CD1c-positive myeloid dendritic cell (primary cell): ENCODE measurements around the gene TMEM135.
"Not testable (repeated sequence)": the region's sequence is repeated elsewhere in the genome, so short reads cannot be mapped to it uniquely, and the experiment has no call there.

Experiments
- DNase-seq: peaks from one replicate; pipeline ENCODE4 v3.0.0-alpha.2; 2016; ENCODE audit errors: extremely low spot score

The TMEM135 gene

GRCh38 chr11:87258171-87258833 is 220.6 kb downstream of the TMEM135 start:
- DNase-seq, result no peak

GRCh38 chr11:87259736-87260135 is 222.0 kb downstream of the TMEM135 start:
- no peak for DNase-seq

GRCh38 chr11:87260811-87261210 is 223.1 kb downstream of the TMEM135 start:
- no peak for DNase-seq

- no peak for DNase-seq
Observed at GRCh38 chr11:87263264-87263838, 225.6 kb downstream of the TMEM135 start.

GRCh38 chr11:87263979-87264378 is 226.2 kb downstream of the TMEM135 start:
- DNase-seq, result no peak

GRCh38 chr11:87265132-87265531 is 227.4 kb downstream of the TMEM135 start:
- DNase-seq, result no peak

GRCh38 chr11:87265979-87266378 is 228.2 kb downstream of the TMEM135 start:
- no peak for DNase-seq

GRCh38 chr11:87266751-87267150 is 229.0 kb downstream of the TMEM135 start:
- DNase-seq, result no peak

- not testable (repeated sequence) for DNase-seq
Observed at GRCh38 chr11:87271951-87272350, 234.2 kb downstream of the TMEM135 start.

- no peak for DNase-seq
Observed at GRCh38 chr11:87275176-87275575, 237.4 kb downstream of the TMEM135 start.

GRCh38 chr11:87280143-87280542 is 242.4 kb downstream of the TMEM135 start:
- DNase-seq, result no peak

- no peak for DNase-seq
Observed at GRCh38 chr11:87281496-87281895, 243.8 kb downstream of the TMEM135 start.

GRCh38 chr11:87284306-87284705 is 246.6 kb downstream of the TMEM135 start:
- no peak for DNase-seq

GRCh38 chr11:87285674-87286073 is 247.9 kb downstream of the TMEM135 start:
- not testable (repeated sequence) for DNase-seq

- DNase-seq, result no peak
Observed at GRCh38 chr11:87286338-87286737, 248.6 kb downstream of the TMEM135 start.

GRCh38 chr11:87290304-87290922 is 252.7 kb downstream of the TMEM135 start:
- DNase-seq, result peak; percentile 73

GRCh38 chr11:87292598-87292997 is 254.9 kb downstream of the TMEM135 start:
- DNase-seq, result no peak

GRCh38 chr11:87295237-87295636 is 257.5 kb downstream of the TMEM135 start:
- DNase-seq, result no peak

- no peak for DNase-seq
Observed at GRCh38 chr11:87296627-87297026, 258.9 kb downstream of the TMEM135 start.

- DNase-seq, result no peak
Observed at GRCh38 chr11:87298155-87298554, 260.4 kb downstream of the TMEM135 start.

- no peak for DNase-seq
Observed at GRCh38 chr11:87299041-87299481, 261.3 kb downstream of the TMEM135 start.

GRCh38 chr11:87300640-87301380 is 263.1 kb downstream of the TMEM135 start:
- DNase-seq, result no peak
